GM18873 (cell line): Measurements from ENCODE around the gene ASCC2.
"Not testable (repeated sequence)": the region's sequence is repeated elsewhere in the genome, so short reads cannot be mapped to it uniquely, and the experiment has no call there.

Experiments used
- ATAC-seq: cut with Tn5 transposase; IDR thresholded peaks from one replicate; pipeline ENCODE4 v1.9.1; 2021; ENCODE audit warnings: mild to moderate bottlenecking, moderate library complexity, moderate number of reproducible peaks; ENCODE audit not compliant: unreplicated experiment, low FRiP score

Gene ASCC2

GRCh38 chr22:29837741-29838598 lies at the start of gene ASCC2:
ASCC2 (minus strand) TSS chr22:29838274; CDS start chr22:29832325, 5,949 bp downstream.
- ATAC-seq, result peak; percentile 78

- ATAC-seq, result no peak
Observed at GRCh38 chr22:29887358-29887757, 49.3 kb upstream of the ASCC2 start.

GRCh38 chr22:29886596-29886995 lies 48.5 kb upstream of the ASCC2 start:
- ATAC-seq, result no peak

GRCh38 chr22:29885610-29886009 lies 47.5 kb upstream of the ASCC2 start:
- ATAC-seq, result no peak

GRCh38 chr22:29883775-29884097 lies 45.7 kb upstream of the ASCC2 start:
- no peak for ATAC-seq

GRCh38 chr22:29883045-29883774 lies 45.1 kb upstream of the ASCC2 start, which contains the start of gene MTMR3:
MTMR3 (plus strand) TSS chr22:29883174; CDS start chr22:29971060, 87,886 bp downstream.
- ATAC-seq, result peak; percentile 41

GRCh38 chr22:29882716-29883044 lies 44.6 kb upstream of the ASCC2 start:
- peak; percentile 61 for ATAC-seq

- no peak for ATAC-seq
Observed at GRCh38 chr22:29879753-29880152, 41.7 kb upstream of the ASCC2 start.

GRCh38 chr22:29877620-29878019 lies 39.5 kb upstream of the ASCC2 start:
- ATAC-seq, result no peak

GRCh38 chr22:29873943-29874342 lies 35.9 kb upstream of the ASCC2 start:
- ATAC-seq, result no peak

GRCh38 chr22:29872989-29873388 lies 34.9 kb upstream of the ASCC2 start:
- no peak for ATAC-seq

GRCh38 chr22:29872144-29872893 lies 34.2 kb upstream of the ASCC2 start:
- no peak for ATAC-seq

GRCh38 chr22:29871684-29872083 lies 33.6 kb upstream of the ASCC2 start:
- ATAC-seq, result no peak

- no peak for ATAC-seq
Observed at GRCh38 chr22:29870574-29870973, 32.5 kb upstream of the ASCC2 start.

GRCh38 chr22:29867851-29868250 lies 29.8 kb upstream of the ASCC2 start:
- no peak for ATAC-seq

GRCh38 chr22:29867260-29867659 lies 29.2 kb upstream of the ASCC2 start:
- ATAC-seq, result no peak

GRCh38 chr22:29865572-29865971 lies 27.5 kb upstream of the ASCC2 start:
- not testable (repeated sequence) for ATAC-seq

- ATAC-seq, result no peak
Observed at GRCh38 chr22:29861672-29862297, 23.7 kb upstream of the ASCC2 start.

GRCh38 chr22:29860006-29860766 lies 22.1 kb upstream of the ASCC2 start:
- no peak for ATAC-seq

GRCh38 chr22:29859030-29859429 lies 21.0 kb upstream of the ASCC2 start:
- ATAC-seq, result not testable (repeated sequence)
